Thyroid gland (tissue), 4 donors: Measurements from ENCODE around the gene NRG4. TPM values are rescaled to one million over a fixed set of nuclear protein-coding genes. Genes with fewer than 3 reads are reported as not detected.
A peak's percentile ranks its signal among the peaks of the same experiment; 100 is the strongest.

Source experiments
- DNase-seq, 2 donors: peaks; one replicate each; pipeline ENCODE4 v3.0.0-alpha.2; 2019
- H3K27ac ChIP-seq, 3 donors: fragments of 200-600 bp; sonication (generic); 1 replicate in 2 of 3; 2 replicates in 1 of 3; pipeline ENCODE4 v1.5.1; 2016 to 2019; ENCODE audit warnings: mild to moderate bottlenecking in 1 of 3, moderate library complexity in 1 of 3
- H3K27me3 ChIP-seq: fragments of 200-600 bp; sonication (generic); one replicate; pipeline ENCODE4 v1.5.1; 2019
- H3K36me3 ChIP-seq, 2 donors: fragments of 200-600 bp; sonication (generic); one replicate each; pipeline ENCODE4 v1.5.1; 2016 to 2019
- H3K4me1 ChIP-seq, 2 donors: fragments of 200-600 bp; sonication (generic); one replicate each; pipeline ENCODE4 v1.5.1; 2017 to 2019
- H3K4me3 ChIP-seq, 3 donors: fragments of 200-600 bp; sonication (generic); replicated peaks in 1 of 3; 1 replicate in 2 of 3; 2 replicates in 1 of 3; pipeline ENCODE4 v1.5.1; 2016; ENCODE audit warnings: mild to moderate bottlenecking in 1 of 3
- H3K9me3 ChIP-seq: fragments of 200-600 bp; sonication (generic); one replicate; pipeline ENCODE4 v1.5.1; 2017
- CTCF ChIP-seq, 6 experiments: fragments of 200-600 bp in 3 of 6; fragments of 450-650 bp in 3 of 6; sonication (generic) in 3 of 6; IDR thresholded peaks; one replicate each; pipeline ENCODE4 v1.5.1; 2016 to 2019; ENCODE audit warnings: antibody characterized with exemption in 6 of 6, mild to moderate bottlenecking in 2 of 6, inconsistent platforms in 1 of 6, moderate library complexity in 1 of 6
- POLR2A ChIP-seq, 2 donors: fragments of 450-650 bp; IDR thresholded peaks; one replicate each; pipeline ENCODE4 v1.6.1; 2017; ENCODE audit warnings: antibody characterized with exemption in 2 of 2, mild to moderate bottlenecking in 2 of 2, moderate library complexity in 1 of 2
- WGBS, 2 donors: methylation state at CpG; one replicate each; pipeline ENCODE4 v1.1.5; 2017; 5-methylcytosine and 5-hydroxymethylcytosine counted together
- intact Hi-C: fragments of 100-400 bp; cut with DNase I; formaldehyde crosslinking; loops from one replicate; pipeline ENCODE4 v1.15.1; 2023
- total RNA-seq, 4 donors: library from RNA; depleted of rRNA; stranded (reverse); fragments of >200 nt; gene quantifications; one replicate each; pipeline ENCODE4 v1.2.3, GENCODE V29; 2016

NRG4 gene
- total RNA-seq, 4 donors from 2014 or later, result not detected

- 79 to 85% methylated on average over 4 of the region's 4 CpGs for WGBS, 2 donors
- no peaks in the 10 kb centered on the region for H3K36me3 ChIP-seq
- TF ChIP-seq CTCF (IDR thresholded peaks at IDR 0.05) (no peak), POLR2A (IDR thresholded peaks at IDR 0.05) (no peak)
- no peaks in the 10 kb centered on the region for H3K9me3 ChIP-seq
- H3K27me3 ChIP-seq, result no peaks in the 10 kb centered on the region
- intact Hi-C loops, result no loop called here
- H3K27ac ChIP-seq, result no peak overlapping the region
- no peak for DNase-seq
- no peaks in the 10 kb centered on the region for H3K4me1 ChIP-seq
- H3K4me3 ChIP-seq, result no peak overlapping the region
Measured at GRCh38 chr15:75945953-75946352, 66.3 kb downstream of the NRG4 start.

DNA sequence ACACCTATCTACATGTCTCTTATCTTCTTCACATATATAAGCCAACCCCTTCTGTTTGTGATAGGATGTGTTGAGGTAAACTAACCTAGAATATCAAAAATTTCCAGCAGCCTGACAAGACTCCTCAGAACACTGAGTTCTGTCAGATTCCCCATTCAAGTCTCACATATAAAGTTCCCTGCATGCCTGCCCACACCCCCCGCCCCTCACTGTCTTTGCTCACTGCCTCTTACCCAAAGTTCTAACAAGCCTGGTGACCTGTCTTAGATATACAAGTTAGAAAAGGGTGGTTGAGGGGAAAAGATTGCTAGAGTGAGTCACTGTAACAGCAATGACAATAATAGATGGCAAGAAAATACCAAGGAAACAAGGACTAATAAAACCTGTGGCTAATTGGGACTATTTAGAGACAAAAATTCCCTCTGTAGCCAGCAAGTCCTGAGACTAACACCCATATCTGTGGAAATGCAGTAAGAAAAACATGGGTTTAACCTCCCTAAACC, 68.5 kb downstream of the NRG4 start:
- TF ChIP-seq POLR2A (IDR thresholded peaks at IDR 0.05), result no peak
- no peak for TF ChIP-seq CTCF (IDR thresholded peaks at IDR 0.05)
- H3K9me3 ChIP-seq, result no peaks in the 10 kb centered on the region
- no peaks in the 10 kb centered on the region for H3K36me3 ChIP-seq
- H3K4me3 ChIP-seq, result no peak overlapping the region
- intact Hi-C loops, result no loop called here
- no peaks in the 10 kb centered on the region for H3K4me1 ChIP-seq
- no peaks in the 10 kb centered on the region for H3K27me3 ChIP-seq
- peak in 1 of 2 donors; percentile 8 for DNase-seq
- WGBS, 2 donors, result 29 to 45% methylated on average over 1 of the region's 1 CpG
- no peak overlapping the region for H3K27ac ChIP-seq

GRCh38 chr15:75943246-75943645, 69.0 kb downstream of the NRG4 start:
- DNase-seq, result no peak
- H3K4me3 ChIP-seq, result no peak overlapping the region
- no peak overlapping the region for H3K27ac ChIP-seq
- H3K27me3 ChIP-seq, result no peaks in the 10 kb centered on the region
- WGBS, 2 donors, result 75 to 79% methylated on average over 5 of the region's 5 CpGs
- intact Hi-C loops, result no loop called here
- no peaks in the 10 kb centered on the region for H3K36me3 ChIP-seq
- no peaks in the 10 kb centered on the region for H3K9me3 ChIP-seq
- H3K4me1 ChIP-seq, result no peaks in the 10 kb centered on the region
- TF ChIP-seq POLR2A (IDR thresholded peaks at IDR 0.05) (no peak), CTCF (IDR thresholded peaks at IDR 0.05) (no peak)

- TF ChIP-seq POLR2A (IDR thresholded peaks at IDR 0.05) (no peak), CTCF (IDR thresholded peaks at IDR 0.05) (no peak)
- Histone ChIP-seq H3K27ac (no peak overlapping the region), H3K4me3 (no peak overlapping the region), H3K4me1 (no peaks in the 10 kb centered on the region), H3K36me3 (no peaks in the 10 kb centered on the region), H3K27me3 (no peaks in the 10 kb centered on the region), H3K9me3 (no peaks in the 10 kb centered on the region)
- DNase-seq, result no peak
- WGBS, 2 donors, result 66 to 77% methylated on average over 3 of the region's 3 CpGs
- intact Hi-C loops, result no loop called here
Measured at GRCh38 chr15:75942464-75942863, 69.8 kb downstream of the NRG4 start.

DNA sequence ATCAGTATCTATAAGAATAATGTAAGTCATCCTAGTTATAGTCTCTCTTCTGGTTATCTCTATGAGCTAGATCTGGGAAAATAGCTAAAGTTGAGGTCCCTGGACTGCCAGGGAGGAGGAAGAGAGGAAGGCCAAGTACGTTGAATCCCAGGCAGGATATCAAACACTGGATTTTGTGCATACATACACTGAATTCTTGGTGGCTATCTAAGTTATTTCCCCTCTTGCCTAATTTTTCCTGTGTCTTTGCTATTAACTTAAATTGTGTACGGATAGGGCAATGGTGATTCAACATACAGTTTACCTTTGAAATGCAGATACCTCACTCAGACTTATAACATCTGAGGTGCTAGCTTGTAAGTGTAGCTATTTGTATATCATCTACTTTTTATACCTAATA, 81.4 kb downstream of the NRG4 start:
- Histone ChIP-seq H3K27me3 (no peaks in the 10 kb centered on the region), H3K27ac (no peak overlapping the region), H3K36me3 (peaks cover 20 to 21% of the 10 kb centered on the region in 2 donors), H3K4me1 (no peaks in the 10 kb centered on the region), H3K9me3 (no peaks in the 10 kb centered on the region), H3K4me3 (no peak overlapping the region)
- 94 to 97% methylated on average over 2 of the region's 2 CpGs for WGBS, 2 donors
- DNase-seq, result no peak
- intact Hi-C loops, result no loop called here
- TF ChIP-seq CTCF (IDR thresholded peaks at IDR 0.05), result no peak
- TF ChIP-seq POLR2A (IDR thresholded peaks at IDR 0.05), result no peak
